GM21381 (cell line): ENCODE results near the gene LTO1.

Experiments
- ATAC-seq: cut with Tn5 transposase; IDR thresholded peaks from one replicate; pipeline ENCODE4 v1.9.1; 2021; ENCODE audit warnings: mild to moderate bottlenecking, moderate library complexity; ENCODE audit not compliant: unreplicated experiment

The LTO1 gene

GRCh38 chr11:69658626-69659450, 16.3 kb downstream of the LTO1 start:
- ATAC-seq = no peak

- ATAC-seq = no peak
Measured at GRCh38 chr11:69657911-69658625, 17.1 kb downstream of the LTO1 start.

DNA sequence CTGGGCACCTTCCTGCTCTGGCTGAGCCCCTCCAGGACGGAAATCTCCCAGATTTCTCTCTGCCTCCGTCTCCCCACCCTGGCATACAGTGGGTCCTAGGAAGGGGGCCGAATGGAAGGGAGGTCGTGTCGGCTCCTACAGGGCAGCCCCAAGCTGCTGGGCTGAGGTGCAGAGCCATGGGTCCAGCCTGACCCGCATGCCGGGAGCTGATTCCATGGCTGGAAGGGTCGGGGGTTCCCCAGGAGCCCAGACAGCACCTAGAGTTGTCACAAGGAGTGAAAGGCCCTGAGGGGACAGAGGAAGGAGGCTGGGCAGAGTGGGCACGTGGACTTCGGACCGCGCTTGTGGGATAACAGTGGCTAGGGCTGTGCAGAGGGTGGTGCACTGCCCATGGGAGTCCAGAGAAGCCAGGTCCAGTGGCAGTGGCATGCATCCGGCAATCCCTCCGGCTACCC, 17.7 kb downstream of the LTO1 start:
- no peak for ATAC-seq

- ATAC-seq = no peak
Measured at GRCh38 chr11:69656536-69657455, 18.4 kb downstream of the LTO1 start.

GRCh38 chr11:69655479-69656428, 19.4 kb downstream of the LTO1 start:
- ATAC-seq = no peak

- no peak for ATAC-seq
Measured at GRCh38 chr11:69654660-69655478, 20.3 kb downstream of the LTO1 start.

DNA sequence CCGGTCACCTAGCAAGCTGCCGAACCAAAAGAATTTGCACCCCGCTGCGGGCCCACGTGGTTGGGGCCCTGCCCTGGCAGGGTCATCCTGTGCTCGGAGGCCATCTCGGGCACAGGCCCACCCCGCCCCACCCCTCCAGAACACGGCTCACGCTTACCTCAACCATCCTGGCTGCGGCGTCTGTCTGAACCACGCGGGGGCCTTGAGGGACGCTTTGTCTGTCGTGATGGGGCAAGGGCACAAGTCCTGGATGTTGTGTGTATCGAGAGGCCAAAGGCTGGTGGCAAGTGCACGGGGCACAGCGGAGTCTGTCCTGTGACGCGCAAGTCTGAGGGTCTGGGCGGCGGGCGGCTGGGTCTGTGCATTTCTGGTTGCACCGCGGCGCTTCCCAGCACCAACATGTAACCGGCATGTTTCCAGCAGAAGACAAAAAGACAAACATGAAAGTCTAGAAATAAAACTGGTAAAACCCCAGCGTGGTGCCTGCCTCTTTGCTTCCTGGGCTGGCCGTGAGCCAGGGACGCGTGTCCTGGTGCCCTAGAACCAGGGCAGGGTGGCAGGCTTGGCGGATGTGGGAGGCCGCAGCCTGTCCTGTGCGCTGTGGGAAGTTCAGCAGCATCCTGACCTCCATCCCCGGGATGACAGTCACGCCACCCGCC, 21.0 kb downstream of the LTO1 start:
- ATAC-seq = no peak

- ATAC-seq = no peak
Measured at GRCh38 chr11:69653406-69653960, 21.7 kb downstream of the LTO1 start.

- ATAC-seq = no peak
Measured at GRCh38 chr11:69652999-69653398, 22.2 kb downstream of the LTO1 start.

DNA sequence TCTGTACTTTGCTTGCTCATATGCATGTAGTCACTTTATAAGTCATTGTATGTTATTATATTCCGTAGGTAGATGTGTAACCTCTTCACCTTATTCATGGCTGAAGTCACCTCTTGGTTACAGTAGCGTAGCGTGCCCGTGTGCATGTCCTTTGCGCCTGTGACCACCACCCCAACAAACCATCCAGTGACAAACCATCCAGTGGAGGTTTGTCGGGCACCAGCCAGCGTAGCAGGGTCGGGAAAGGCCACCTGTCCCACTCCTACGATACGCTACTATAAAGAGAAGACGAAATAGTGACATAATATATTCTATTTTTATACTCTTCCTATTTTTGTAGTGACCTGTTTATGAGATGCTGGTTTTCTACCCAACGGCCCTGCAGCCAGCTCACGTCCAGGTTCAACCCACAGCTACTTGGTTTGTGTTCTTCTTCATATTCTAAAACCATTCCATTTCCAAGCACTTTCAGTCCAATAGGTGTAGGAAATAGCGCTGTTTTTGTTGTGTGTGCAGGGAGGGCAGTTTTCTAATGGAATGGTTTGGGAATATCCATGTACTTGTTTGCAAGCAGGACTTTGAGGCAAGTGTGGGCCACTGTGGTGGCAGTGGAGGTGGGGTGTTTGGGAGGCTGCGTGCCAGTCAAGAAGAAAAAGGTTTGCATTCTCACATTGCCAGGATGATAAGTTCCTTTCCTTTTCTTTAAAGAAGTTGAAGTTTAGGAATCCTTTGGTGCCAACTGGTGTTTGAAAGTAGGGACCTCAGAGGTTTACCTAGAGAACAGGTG, 23.1 kb downstream of the LTO1 start:
- no peak for ATAC-seq

- no peak for ATAC-seq
Measured at GRCh38 chr11:69650832-69651344, 24.3 kb downstream of the LTO1 start.

DNA sequence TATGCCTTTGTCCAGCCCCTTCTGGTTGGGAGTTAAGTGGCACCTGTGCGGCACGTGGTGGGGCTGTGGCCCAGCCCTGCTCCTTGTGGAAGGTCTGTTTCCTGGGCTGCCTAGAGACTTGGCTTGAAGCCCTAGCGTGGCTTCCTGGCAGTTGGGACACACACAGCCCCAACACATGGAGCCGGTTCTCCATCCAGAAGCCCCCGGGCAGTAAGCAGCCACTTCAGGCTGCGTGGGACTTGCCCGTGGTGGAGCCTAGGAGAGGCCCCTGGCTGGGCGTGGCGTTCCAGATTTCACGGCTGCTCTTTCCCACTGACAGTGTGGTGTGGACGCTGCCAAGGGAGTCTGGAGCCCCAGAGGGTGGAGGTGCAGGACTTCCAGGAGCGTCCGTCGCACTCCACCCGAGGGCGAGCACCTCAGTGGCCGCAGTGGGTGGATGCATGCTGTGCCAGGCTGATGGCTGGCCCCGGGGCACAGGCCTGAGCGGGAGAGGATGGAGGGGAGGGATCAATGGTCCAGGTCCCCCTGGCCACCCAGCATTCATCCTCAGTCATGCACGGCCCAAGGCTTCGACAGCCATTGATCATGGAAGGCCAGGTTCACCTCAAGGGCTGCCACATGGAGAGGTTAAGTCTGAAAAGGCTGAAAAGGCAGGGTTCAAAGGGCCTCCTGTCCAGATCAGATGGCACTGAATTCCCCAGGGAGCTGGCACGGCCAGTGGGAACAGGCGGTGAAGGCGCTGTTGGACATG, 24.9 kb downstream of the LTO1 start:
- no peak for ATAC-seq

GRCh38 chr11:69649576-69649900, 25.6 kb downstream of the LTO1 start:
- ATAC-seq = no peak

DNA sequence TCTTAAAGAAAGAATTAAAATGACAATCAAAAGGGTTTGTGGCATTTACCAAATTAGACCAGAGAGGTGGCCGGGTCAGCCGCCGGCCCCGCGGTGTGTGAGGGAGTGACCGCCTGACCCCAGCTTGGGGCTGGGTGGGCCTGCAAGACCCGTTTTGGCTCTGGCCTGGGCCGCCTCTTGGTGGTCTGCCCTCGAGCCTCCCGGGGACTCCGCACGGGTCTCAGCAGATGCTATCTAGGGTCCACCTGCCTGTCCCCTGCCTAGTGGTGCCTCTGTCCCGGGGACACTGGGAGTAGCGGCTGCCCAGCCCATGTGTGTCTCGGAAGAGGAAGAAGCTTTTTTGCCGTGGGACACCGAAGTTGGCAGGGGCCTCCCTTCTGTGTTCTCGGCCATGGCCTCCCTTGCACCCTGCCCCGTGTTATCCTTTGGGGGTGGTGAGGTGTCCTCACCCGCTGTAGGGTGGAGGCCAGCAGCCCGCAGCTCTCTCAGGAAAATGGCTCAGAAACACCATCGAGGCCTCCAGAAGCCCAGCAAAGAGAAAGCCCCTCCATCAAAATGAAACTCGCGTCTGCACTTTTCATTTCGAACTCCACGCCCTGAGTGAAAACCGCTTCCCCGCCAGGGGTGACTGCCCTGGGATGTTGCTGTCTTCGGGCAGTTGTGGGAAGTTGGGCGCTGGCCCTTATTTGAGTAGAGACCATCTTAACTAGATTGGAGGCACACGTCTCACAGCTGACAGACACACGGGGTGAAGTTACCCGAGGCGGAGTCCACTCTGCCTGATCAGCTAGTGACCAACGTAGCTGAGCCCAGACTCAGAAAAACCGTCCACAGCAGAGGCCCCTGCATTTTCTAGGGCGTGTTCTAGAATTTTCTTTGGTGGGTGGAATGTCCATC, 26.2 kb downstream of the LTO1 start:
- ATAC-seq = no peak

GRCh38 chr11:69647761-69648497, 27.2 kb downstream of the LTO1 start:
- no peak for ATAC-seq
